ENCODE results near the gene USP6.
"Not testable (repeated sequence)": the region's sequence is repeated elsewhere in the genome, so short reads cannot be mapped to it uniquely, and the experiment has no call there.

Gene USP6

DNA sequence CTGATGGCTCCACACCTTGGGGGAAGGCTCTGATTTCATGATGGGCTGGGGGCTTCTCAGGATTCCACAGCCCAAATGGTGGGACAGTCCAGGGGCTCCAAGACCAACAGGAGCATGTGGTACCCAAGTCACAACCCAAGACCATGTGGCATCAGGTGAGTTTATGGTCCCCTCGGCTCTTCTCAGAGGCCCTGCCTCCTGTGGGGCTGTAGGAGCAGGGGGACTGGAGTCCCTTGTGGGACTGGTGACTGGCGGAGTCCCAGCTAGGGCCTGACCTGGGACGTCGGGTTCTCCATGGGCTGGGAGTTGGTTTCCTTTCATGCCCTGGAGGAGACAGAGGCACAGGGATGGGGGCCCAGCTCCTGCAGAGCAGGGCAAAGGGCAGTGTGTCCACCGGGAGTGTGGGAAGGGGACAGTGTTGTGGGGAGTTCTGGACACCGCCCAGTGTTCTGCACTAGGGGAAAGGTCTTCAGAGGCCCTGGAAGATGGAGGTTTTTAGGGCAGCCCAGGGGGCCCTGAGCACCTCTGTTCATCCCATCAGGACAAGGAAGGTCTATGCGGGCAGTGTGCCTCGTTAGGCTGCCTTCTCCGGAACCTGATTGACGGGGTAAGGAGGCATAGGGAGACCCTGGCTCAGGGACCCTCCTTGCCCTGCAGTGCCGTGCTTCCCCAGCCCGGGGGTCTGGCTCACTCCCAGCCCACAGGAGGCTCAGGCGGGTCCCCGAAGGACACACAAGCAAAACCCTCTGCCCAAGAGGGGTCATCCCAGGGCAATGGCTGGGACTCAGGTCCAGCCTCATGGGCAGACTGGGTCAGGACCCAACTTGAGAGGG is 21.0 kb downstream of the USP6 start:
- not testable (repeated sequence) for FAIRE-seq

- FAIRE-seq = not testable (repeated sequence)
Measured at GRCh38 chr17:5137511-5138197, 21.8 kb downstream of the USP6 start.

DNA sequence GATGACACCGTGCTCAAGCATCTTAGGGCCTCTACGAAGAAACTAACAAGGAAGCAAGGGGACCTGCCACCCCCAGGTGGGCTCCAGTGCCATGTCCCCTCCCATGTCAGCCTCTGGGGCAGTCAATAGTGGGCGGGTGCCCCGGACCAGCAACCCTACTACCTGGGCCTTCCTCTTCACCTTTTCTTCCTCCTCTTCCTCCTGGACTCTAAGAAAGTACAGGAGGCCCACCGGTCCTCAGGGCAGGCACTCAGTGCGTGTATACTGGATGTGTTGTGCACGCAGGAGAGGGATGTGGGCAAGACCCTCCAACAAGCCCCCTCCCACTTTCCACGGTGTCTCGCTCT is 22.3 kb downstream of the USP6 start:
- not testable (repeated sequence) for FAIRE-seq

DNA sequence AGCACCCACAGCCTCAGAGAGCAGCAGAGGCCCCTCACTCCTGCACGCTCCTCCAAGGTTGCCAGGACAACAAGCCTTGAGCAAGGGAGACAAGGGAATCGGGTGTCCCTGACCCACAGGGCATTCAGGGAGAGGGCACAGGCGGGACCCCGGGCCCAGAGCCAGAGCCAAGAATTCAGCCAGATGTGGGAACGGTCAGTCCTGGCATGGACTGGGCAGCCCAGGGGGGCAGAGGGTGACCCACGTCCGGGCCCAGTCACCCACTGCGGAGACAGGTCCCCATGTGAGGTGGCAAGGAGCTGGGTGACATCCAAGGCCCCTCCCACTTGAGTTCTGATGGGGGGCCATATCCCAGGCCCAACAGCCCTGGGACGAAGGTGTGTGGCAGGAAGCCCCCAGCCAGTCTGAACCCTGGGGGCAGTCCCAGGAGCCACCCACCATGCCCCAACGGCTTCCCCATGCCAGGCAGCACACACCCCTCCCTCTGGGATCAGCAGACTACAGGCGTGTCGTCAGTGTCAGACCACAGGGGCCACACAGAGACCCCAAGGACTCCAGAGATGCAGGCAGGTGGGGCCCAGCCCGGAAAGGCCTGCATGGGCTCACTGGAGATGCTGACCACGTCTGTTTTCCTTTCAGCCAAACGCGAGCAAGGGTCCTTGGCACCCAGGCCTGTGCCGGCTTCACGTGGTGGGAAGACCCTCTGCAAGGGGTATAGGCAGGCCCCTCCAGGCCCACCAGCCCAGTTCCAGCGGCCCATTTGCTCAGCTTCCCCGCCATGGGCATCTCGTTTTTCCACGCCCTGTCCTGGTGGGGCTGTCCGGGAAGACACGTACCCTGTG is 23.0 kb downstream of the USP6 start:
- no peak for FAIRE-seq

DNA sequence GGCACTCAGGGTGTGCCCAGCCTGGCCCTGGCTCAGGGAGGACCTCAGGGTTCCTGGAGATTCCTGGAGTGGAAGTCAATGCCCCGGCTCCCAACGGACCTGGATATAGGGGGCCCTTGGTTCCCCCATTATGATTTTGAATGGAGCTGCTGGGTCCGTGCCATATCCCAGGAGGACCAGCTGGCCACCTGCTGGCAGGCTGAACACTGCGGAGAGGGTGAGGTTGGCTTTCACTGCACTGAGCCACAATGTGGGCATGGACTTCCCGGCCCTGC is 23.6 kb downstream of the USP6 start:
- no peak for FAIRE-seq

DNA sequence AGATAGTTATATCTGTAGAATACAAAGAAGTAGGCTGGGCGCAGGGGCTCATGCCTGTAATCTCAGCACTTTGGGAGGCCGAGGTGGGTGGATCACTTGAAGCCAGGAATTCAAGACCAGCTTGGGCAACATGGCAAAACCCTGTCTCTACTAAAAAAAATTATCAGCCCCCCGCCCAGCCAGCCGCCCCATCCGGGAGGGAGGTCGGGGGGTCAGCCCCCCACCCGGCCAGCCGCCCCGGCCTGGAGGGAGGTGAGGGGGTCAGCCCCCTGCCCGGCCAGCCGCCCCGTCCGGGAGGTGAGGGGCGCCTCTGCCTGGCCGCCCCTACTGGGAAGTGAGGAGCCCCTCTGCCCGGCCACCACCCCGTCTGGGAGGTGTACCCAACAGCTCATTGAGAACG is 27.0 kb downstream of the USP6 start:
- not testable (repeated sequence) for FAIRE-seq

DNA sequence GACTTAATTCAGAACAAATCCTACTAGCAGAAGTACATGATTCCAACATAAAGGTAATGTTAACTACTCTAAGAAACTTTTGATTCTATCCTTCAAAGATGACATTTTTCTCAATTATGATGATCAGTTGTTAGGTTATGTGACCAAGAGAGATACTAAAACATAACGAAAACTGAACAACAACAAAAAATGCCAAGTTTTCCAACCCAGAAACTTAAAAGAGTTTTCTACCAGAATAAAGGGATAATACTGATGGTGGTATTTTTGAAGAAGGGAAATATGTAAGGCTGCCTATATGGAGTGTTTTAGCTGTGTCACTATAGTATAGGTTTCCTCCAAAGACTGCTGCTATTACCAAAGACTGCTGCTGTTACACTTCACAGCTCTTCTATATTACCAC is 30.3 kb downstream of the USP6 start:
- not testable (repeated sequence) for FAIRE-seq

DNA sequence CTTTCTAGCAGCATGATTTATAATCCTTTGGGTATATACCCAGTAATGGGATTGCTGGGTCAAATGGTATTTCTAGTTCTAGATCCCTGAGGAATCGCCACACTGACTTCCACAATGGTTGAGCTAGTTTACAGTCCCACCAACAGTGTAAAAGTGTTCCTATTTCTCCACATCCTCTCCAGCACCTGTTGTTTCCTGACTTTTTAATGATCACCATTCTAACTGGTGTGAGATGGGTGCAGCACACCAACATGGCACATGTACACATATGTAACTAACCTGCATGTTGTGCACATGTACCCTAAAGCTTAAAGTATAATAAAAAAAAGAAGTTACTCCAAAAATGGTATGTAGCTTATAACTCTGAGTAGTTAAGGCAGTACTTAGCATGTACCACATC is 44.9 kb downstream of the USP6 start:
- not testable (repeated sequence) for FAIRE-seq

- not testable (repeated sequence) for FAIRE-seq
Measured at GRCh38 chr17:5161793-5162192, 46.0 kb downstream of the USP6 start.

DNA sequence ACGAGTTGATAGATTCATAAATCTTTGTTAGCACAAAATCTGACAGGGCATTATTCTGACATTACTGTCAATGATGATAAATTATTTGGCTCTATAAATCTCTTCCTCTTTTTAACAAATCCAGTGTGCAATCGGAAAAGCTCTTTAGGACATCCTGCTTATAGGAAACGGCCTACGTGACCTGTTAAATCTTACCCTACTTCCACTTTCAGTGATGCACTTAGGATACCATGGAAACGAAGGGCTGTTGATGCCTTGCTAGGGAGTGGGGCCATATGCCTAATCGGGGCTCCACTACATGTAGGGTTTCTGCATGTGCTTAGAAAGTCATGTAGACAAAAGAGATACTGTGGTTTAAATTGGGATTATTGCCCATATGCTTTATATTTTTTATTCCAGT is 48.6 kb downstream of the USP6 start:
- no peak for FAIRE-seq

DNA sequence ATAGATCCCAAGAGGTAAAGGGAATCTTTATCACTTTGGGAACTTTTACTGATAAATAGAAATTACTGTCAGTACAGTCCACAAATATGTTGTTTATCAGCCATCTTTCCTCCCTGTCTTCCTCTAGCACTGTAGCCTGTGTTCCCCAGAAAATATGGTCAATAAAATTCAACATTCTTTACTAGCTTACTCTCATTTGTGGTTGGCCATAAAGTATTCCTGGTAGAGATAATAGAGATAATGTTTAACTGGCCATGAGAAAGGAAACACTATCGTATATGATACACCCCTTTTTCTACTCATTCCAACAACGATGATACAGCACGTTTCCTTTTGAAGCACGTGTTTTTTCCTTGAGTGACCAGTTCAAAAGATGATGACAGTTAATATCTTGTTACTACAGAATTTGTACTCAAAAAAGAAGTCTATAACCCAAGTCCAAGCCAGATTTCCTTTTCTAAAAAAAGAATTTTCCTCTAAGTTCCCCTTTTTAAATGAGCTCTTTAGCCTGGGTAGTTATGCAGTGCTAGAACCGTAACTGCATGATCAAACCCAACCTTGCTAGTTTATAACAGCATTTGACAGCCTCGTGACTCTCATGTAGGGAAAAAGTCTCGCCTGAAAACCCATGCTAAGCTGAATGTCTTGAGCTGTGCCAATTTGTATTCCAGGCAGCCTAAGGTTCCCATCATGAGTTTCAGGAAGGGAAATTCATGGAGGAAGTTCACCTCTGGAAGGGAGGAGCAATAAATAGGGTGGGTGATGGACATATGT is 50.1 kb downstream of the USP6 start:
- FAIRE-seq = not testable (repeated sequence)

DNA sequence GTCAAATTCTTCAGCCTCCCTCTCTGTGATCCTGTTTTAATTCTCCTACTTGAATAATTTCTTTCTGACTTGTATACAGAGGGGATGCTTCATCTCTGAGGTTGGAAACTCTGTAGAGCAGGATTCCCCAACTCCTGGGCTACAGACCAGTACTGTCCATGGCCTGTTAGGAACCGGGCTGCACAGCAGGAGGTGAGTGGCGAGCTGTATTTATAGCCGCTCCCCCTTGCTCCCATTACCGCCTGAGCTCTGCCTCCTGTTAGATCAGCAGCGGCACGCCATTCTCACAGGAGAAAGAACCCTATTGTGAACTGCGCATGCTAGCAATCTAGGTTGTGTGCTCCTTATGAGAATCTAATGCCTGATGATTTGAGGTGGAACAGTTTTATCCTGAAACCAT is 59.2 kb downstream of the USP6 start:
- FAIRE-seq = not testable (repeated sequence)

DNA sequence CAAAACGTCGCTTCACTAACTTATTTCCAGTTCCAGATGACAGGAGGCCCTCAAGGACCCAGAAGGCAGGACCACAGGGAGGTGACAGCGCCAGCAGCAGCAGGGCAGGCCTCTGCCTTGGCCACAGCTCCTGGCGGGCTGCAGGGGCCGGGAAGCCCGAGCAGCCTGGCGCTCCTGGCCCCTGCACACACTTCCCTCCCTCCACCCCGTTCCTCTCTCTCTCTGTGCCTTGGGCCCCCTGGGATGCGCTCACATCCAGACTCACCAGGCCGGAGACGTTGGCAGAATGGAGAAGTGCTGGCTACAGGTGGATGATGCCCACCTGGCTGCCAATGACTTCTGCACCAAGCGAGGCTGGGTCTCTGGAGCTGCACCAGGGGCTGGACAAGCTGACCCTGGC is 63.2 kb downstream of the USP6 start:
- FAIRE-seq = no peak

- no peak for FAIRE-seq
Measured at GRCh38 chr17:5181509-5182305, 65.9 kb downstream of the USP6 start.

DNA sequence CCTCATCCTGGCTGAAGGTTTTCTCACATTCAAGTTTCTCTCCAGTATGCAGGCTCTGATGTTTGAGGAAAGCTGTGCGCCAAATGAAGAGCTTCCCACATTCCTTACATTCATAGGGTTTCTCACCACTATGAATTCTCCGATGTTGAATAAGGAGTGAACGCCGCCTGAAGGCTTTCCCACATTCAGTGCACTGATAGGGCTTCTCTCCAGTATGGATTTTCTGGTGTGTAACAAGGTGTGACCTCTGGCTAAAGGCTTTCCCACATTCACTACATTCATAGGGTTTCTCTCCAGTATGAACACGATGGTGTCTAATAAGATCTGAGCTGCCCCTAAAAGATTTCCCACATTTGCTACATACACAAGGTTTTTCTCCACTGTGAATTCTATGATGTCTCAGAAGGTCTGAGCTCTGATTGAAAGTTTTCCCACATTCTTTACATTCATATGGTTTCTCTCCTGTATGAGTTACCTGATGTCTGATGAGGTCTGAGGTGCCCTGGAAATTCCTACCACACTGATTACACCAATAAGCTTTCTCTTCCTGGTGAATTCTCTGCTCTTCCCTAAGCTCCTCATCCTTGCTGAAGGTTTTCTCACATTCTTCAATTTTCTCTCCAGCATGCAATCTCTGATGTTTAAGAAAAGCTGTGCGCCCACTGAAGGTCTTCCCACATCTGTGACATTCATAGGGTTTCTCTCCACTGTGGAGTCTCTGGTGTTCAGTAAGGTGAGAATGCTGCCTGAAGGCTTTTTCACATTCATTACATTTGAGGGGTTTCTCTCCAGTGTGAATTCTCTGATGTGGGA is 67.0 kb downstream of the USP6 start:
- FAIRE-seq = no peak

DNA sequence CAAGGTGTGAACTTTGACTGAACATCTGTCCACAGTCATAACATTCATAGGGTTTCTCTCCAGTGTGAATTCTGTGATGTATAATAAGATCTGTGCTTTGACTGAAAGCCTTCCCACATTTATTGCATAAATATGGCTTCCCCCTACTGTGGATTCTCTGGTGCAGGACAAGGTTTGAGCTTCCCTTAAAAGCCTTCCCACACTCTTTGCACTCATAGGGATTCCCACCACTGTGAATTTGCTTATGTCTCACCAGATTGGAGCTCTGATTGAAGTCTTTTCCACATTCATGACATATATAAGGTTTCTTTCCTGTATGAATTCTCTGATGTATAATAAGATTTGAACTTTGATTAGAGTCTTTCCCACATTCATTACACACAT is 67.6 kb downstream of the USP6 start:
- FAIRE-seq = no peak

DNA sequence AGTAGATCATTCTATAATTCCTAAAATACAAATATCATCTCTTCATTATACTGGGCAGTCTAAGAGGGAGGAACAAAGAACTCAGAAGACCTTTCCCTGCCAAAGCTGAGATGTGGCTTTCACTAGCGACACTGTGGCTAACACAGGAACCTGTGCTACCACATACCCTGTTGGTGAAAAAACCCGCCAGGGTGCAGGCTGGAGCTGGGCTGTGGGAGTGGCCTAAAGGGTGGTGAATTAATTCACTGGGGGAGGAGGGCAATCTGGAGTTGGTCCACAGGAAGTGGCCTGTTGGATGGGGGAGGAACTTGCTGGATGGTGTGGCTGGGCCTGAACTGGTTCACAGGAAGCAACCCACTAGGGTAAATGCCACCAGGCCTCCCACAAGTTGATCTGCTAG is 68.5 kb downstream of the USP6 start:
- FAIRE-seq = no peak

DNA sequence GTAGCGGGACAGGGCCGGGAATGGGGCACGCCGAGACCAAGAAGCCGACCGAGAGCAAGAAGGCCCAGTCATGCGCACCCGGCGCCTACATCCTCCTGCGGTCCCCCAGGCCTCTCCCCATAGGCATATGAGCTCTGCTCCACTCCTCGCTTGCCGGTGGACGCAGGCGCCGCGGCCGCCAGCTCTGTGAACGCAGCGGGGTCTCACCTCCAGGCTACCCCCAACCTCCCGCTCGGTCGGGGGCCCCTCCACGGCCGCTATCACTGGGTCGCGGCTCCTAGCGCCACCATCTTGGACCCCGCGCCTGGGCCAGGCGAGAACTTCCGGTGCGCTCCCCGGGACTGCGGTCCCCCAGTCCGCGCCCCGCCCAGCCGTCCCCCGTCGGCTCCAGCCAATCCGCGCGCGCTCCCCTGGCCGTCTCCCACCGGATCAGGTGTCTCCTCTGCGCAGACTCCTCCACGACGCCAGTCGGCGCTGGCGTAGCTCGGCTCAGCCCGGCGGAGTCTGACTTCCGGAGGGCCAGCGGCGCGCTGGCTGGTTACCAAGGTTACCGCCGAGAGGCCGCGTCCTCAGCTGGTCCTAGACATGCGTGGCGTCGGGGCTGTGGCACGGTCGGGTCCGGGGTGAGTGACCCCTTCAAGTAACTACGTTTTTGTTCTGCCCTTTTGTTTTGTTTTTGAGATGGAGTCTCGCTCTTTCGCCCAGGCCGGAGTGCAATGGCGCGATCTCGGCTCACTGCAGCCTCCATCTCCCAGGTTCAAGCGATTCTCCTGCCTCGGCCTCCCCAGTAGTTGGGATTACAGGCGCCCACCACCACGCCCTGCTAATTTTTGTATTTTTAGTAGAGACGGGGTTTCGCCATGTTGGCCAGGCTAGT is 75.9 kb downstream of the USP6 start, which contains the start of gene ZNF594:
ZNF594 (minus strand) TSS at position 328 of the 877 bp plus-strand sequence. CDS start 7,612 bp downstream, outside the sequence.
- FAIRE-seq = no peak

DNA sequence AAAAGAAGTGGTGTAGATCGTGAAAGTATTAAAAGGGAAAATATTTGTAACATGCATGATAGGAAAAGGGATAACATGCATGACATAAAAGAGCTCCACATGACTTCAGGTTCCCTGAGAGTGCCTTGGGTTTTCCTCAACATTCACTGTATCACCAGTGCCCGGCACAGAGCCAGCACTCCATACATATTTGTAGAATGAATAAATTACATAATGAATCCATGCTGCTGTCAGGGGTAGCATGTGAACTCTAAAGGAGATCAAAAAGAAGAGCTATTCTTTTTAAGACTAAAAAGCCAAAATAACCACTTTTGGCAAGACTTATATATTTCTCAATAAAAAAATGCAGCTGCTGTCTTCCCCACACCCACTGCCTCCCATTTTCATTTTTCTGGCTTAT is 78.5 kb downstream of the USP6 start:
- no peak for FAIRE-seq

DNA sequence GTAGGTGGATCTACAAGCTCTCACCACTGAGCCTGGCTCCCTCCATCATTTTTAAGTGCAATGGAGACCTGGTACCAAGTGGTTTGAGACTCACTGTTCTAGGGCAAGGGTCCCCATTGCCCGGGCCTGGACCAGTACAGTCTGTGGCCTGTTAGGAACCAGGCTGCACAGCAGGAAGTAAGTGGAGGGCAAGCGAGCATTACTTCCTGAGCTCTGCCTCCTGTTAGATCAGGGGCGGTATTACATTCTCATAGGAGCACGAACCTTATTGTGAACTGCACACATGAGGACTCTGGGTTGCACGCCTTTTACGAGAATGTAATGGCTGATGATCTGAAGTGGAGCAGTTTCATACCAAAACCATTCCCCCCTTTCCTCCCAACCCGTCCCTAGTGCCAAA is 82.6 kb downstream of the USP6 start:
- FAIRE-seq = no peak
